Cardiac septum (tissue), 1 donor: ENCODE measurements around the gene TBRG4. TPM values are rescaled to one million over a fixed set of nuclear protein-coding genes. Genes with fewer than 3 reads are reported as not detected.
A peak's percentile ranks its signal among the peaks of the same experiment; 100 is the strongest.
"Not testable (repeated sequence)": the region's sequence is repeated elsewhere in the genome, so short reads cannot be mapped to it uniquely, and the experiment has no call there.

Source experiments
- DNase-seq: peaks from one replicate; pipeline ENCODE4 v3.0.0-alpha.2; 2020; ENCODE audit warnings: low spot score
- intact Hi-C: fragments of 100-400 bp; cut with DNase I; formaldehyde crosslinking; loops from one replicate; pipeline ENCODE4 v1.14.0; 2022
- long read RNA-seq: library from polyadenylated mRNA; unstranded; transcript quantifications from one replicate; pipeline ENCODE4 v2.0.0, GENCODE V29; 2021
- total RNA-seq: library from RNA; stranded (reverse); fragmentation: NEBNext Ultra II Directional; extraction: Animal tissue kit (Norgen Biotek cat#: 25700); gene quantifications from one replicate; pipeline ENCODE4 v1.2.1, GENCODE V29; 2021
- donor health status: DM: no; HTN: no; CAD: no.

TBRG4 gene
- 61.4 TPM for total RNA-seq
- long read RNA-seq, transcript TBRG4-202 (9 exons, 1,917 nt) = minor isoform, 10 of 143 reads
- long read RNA-seq, transcript TBRG4-201 (11 exons, 2,243 nt) = major isoform, 58 of 143 reads
- long read RNA-seq, partial matches to known transcripts = 20 of 143 reads
- long read RNA-seq, other reads (novel, unspliced or antisense) = 48 of 143 reads

- intact Hi-C loops = loop anchor here (1.0 kb wide), 1 partner anchor 112 kb away; no protein-coding TSS in a partner anchor
- peak; percentile 97 for DNase-seq
Measured at GRCh38 chr7:45111298-45112223, at the start of gene TBRG4. Gene TBRG4 (minus strand): TSS chr7:45111697. CDS start chr7:45109237, 2,460 bp downstream.

- intact Hi-C loops = no loop called here
Measured at GRCh38 chr7:45161138-45161537, 49.6 kb upstream of the TBRG4 start.

GRCh38 chr7:45160417-45160881 is 49.0 kb upstream of the TBRG4 start:
- intact Hi-C loops = loop anchor here (1.0 kb wide), 1 partner anchor 51 kb away; no protein-coding TSS in a partner anchor
- DNase-seq = peak; percentile 72

More at GRCh38 chr7:45161138-45161537, 49.6 kb upstream of the TBRG4 start:
- DNase-seq = no peak

- peak; percentile 62 for DNase-seq
- intact Hi-C loops = loop anchor here (5.0 kb wide), 1 partner anchor 83 kb away; no protein-coding TSS in a partner anchor
Measured at GRCh38 chr7:45159296-45159695, 47.8 kb upstream of the TBRG4 start.

GRCh38 chr7:45158471-45158870 is 47.0 kb upstream of the TBRG4 start:
- intact Hi-C loops = loop anchor here (5.0 kb wide), 1 partner anchor 84 kb away; no protein-coding TSS in a partner anchor
- DNase-seq = peak; percentile 51

- DNase-seq = peak; percentile 67
- intact Hi-C loops = loop anchor here (5.0 kb wide), 1 partner anchor 84 kb away; no protein-coding TSS in a partner anchor
Measured at GRCh38 chr7:45157653-45158401, 46.3 kb upstream of the TBRG4 start, which contains the start of gene RAMP3. Gene RAMP3 (plus strand): TSS chr7:45157791. CDS start chr7:45157829, 38 bp downstream.

GRCh38 chr7:45157286-45157652 is 45.8 kb upstream of the TBRG4 start:
- DNase-seq = no peak
- intact Hi-C loops = loop anchor here (5.0 kb wide), 1 partner anchor 85 kb away; no protein-coding TSS in a partner anchor

GRCh38 chr7:45156516-45157272 is 45.2 kb upstream of the TBRG4 start:
- no peak for DNase-seq
- intact Hi-C loops = loop anchor here (5.0 kb wide), 1 partner anchor 86 kb away; no protein-coding TSS in a partner anchor

- intact Hi-C loops = loop anchor here (1.0 to 5.0 kb wide), 3 partner anchors 86 to 699 kb away; no protein-coding TSS in a partner anchor
Measured at GRCh38 chr7:45155941-45156340, 44.4 kb upstream of the TBRG4 start.

GRCh38 chr7:45155357-45155900 is 43.9 kb upstream of the TBRG4 start:
- intact Hi-C loops = loop anchor here (1.0 to 5.0 kb wide), 3 partner anchors 87 to 699 kb away; no protein-coding TSS in a partner anchor
- no peak for DNase-seq

More at GRCh38 chr7:45155941-45156340, 44.4 kb upstream of the TBRG4 start:
- no peak for DNase-seq

GRCh38 chr7:45153861-45154260 is 42.4 kb upstream of the TBRG4 start:
- DNase-seq = not testable (repeated sequence)
- intact Hi-C loops = loop anchor here (2.0 kb wide), 1 partner anchor 701 kb away; no protein-coding TSS in a partner anchor

GRCh38 chr7:45153233-45153632 is 41.7 kb upstream of the TBRG4 start:
- intact Hi-C loops = no loop called here
- DNase-seq = peak; percentile 43

GRCh38 chr7:45151967-45152366 is 40.5 kb upstream of the TBRG4 start:
- intact Hi-C loops = no loop called here
- peak; percentile 57 for DNase-seq

GRCh38 chr7:45151131-45151684 is 39.7 kb upstream of the TBRG4 start:
- DNase-seq = peak; percentile 54
- intact Hi-C loops = no loop called here

GRCh38 chr7:45150199-45150598 is 38.7 kb upstream of the TBRG4 start:
- intact Hi-C loops = no loop called here
- peak; percentile 62 for DNase-seq

GRCh38 chr7:45149606-45150005 is 38.1 kb upstream of the TBRG4 start:
- DNase-seq = peak; percentile 49
- intact Hi-C loops = no loop called here

- intact Hi-C loops = no loop called here
- peak; percentile 63 for DNase-seq
Measured at GRCh38 chr7:45148653-45148973, 37.1 kb upstream of the TBRG4 start.
